ENCODE data around the gene TFR2. TPM values are rescaled to one million over a fixed set of nuclear protein-coding genes. Genes with fewer than 3 reads are reported as not detected.

The TFR2 gene
- total RNA-seq, 2 experiments from 2014 or later, result 13.1 to 14.5 TPM

DNA sequence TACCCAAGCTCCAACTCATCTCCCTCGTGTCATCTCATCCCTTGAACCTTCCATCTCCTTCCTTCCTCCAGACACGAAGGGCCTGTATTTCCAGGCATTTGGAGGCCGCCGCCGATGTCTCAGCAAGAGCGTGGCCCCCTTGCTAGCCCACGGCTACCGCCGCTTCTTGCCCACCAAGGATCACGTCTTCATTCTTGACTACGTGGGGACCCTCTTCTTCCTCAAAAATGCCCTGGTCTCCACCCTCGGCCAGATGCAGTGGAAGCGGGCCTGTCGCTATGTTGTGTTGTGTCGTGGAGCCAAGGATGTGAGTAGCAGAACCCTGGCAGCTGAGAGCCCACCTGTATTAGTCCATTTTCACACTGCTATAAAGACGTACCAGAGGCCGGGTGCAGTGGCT, 49.8 kb downstream of the TFR2 start:
- CTCF ChIA-PET, result no interaction called here

GRCh38 chr7:100590077-100590737, 51.1 kb downstream of the TFR2 start:
- Mint-ChIP-seq H3K27ac (no peak overlapping the region), H3K36me3 (ENCODE audit: low read depth) (peaks cover 3% of the 10 kb centered on the region), H3K27me3 (ENCODE audit: low read depth) (peaks cover 10% of the 10 kb centered on the region), H3K4me3 (no peak overlapping the region), H3K4me1 (ENCODE audit: low read depth) (peaks cover 8% of the 10 kb centered on the region), H3K9me3 (ENCODE audit: insufficient read depth) (no peaks in the 10 kb centered on the region)
- ATAC-seq (no peak), DNase-seq (no peak)
- CTCF ChIA-PET, result interaction anchor here (1.1 to 7.9 kb wide), 2 partner anchors 26 to 30 kb away, joined by 4 to 57 read pairs; no protein-coding TSS in a partner anchor
- POLR2A ChIA-PET, result interaction anchor here (1.0 to 1.3 kb wide), 2 partner anchors 22 to 36 kb away, joined by 3 to 4 read pairs; partner anchors contain the start of gene MOSPD3

More for the DNA sequence above, 49.8 kb downstream of the TFR2 start:
- DNase-seq (no peak), ATAC-seq (no peak)
- POLR2A ChIA-PET, result no interaction called here
- Mint-ChIP-seq H3K27me3 (ENCODE audit: low read depth) (peaks cover 10% of the 10 kb centered on the region), H3K36me3 (ENCODE audit: low read depth) (no peaks in the 10 kb centered on the region), H3K27ac (no peak overlapping the region), H3K4me1 (ENCODE audit: low read depth) (peaks cover 10% of the 10 kb centered on the region), H3K4me3 (no peak overlapping the region), H3K9me3 (ENCODE audit: insufficient read depth) (no peaks in the 10 kb centered on the region)

DNA sequence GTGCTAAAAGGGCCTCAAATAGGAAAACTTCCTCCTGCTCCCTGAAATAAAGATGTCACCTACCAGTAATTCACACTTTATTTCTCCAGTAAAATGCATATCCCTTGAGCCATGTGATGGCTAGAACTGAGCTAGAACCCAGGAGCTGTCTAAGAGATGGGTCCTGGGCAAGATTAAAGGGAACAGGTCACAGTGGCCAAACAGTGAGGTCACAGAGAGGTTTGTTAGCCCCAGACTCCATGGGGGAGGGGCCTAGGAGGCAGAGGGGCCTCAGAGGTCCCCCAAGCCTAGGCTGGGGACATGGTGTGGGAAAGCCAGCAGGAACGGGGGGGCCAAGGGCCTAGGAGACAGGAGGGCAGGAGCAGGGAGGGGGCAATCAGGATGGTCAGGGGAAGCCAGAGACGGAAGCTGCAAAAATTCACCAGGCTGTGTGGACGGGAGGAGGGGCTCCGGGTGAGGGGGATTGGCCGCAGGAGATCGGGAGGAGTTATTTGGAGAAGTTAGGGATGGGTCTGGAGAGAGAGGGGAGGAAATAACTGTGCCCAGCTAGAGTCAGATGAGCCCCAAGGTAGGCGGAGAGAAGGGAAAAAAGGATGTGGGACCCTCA, 51.9 kb downstream of the TFR2 start:
- peaks cover 3% of the 10 kb centered on the region for H3K36me3 Mint-ChIP-seq (ENCODE audit: low read depth)
- no peak overlapping the region for H3K4me3 Mint-ChIP-seq
- DNase-seq, result no peak
- H3K27ac Mint-ChIP-seq, result no peak overlapping the region
- ChIA-PET CTCF (interaction anchor here (0.8 to 7.9 kb wide), 12 partner anchors 9 to 116 kb away, joined by 3 to 57 read pairs (median 4); partner anchors contain the start of gene POP7), POLR2A (interaction anchor here (1.0 to 1.3 kb wide), 2 partner anchors 23 to 37 kb away, joined by 3 to 4 read pairs; partner anchors contain the start of gene MOSPD3)
- no peak for ATAC-seq
- no peaks in the 10 kb centered on the region for H3K9me3 Mint-ChIP-seq (ENCODE audit: insufficient read depth)
- H3K4me1 Mint-ChIP-seq (ENCODE audit: low read depth), result peaks cover 8% of the 10 kb centered on the region
- H3K27me3 Mint-ChIP-seq (ENCODE audit: low read depth), result peaks cover 10% of the 10 kb centered on the region

DNA sequence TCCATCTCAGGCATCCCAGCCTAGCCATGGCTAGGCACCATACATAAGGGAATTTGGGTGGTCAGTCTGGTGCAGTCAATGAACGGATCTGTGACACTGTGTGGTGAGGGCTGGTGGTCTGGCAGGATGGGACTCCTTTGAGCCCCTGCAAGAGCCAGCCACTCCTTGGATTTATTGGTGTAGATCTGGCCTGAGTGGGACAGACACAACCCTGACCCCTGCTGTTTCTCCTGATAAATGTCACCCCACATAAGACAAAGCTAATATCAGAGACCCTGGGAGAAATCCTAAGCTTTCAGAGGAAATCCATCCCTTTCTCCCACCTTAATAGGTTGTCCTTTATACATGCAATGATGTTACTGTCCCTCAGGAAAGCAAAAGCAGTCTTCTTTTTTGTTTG, 52.9 kb downstream of the TFR2 start:
- H3K4me3 Mint-ChIP-seq, result peak overlapping the region; percentile 24
- ATAC-seq (no peak), DNase-seq (no peak)
- peaks cover 14% of the 10 kb centered on the region for H3K4me1 Mint-ChIP-seq (ENCODE audit: low read depth)
- H3K27ac Mint-ChIP-seq, result no peak overlapping the region
- peaks cover 7% of the 10 kb centered on the region for H3K36me3 Mint-ChIP-seq (ENCODE audit: low read depth)
- ChIA-PET CTCF (interaction anchor here (0.8 to 7.9 kb wide), 17 partner anchors 8 to 119 kb away, joined by 3 to 57 read pairs (median 4); partner anchors contain the start of gene POP7), POLR2A (interaction anchor here (1.0 kb wide), 1 partner anchor 138 kb away, joined by 3 read pairs; no protein-coding TSS in a partner anchor)
- peaks cover 10% of the 10 kb centered on the region for H3K27me3 Mint-ChIP-seq (ENCODE audit: low read depth)
- no peaks in the 10 kb centered on the region for H3K9me3 Mint-ChIP-seq (ENCODE audit: insufficient read depth)

GRCh38 chr7:100586266-100587025, 54.9 kb downstream of the TFR2 start, which contains the start of gene FBXO24:
TSS of gene FBXO24 (plus strand) at chr7:100586328. CDS start at chr7:100586626, 298 bp downstream.
- ChIA-PET POLR2A (interaction anchor here (0.5 to 3.6 kb wide), 29 partner anchors 8 to 632 kb away, joined by 3 to 18 read pairs (median 4); partner anchors contain the start of genes AGFG2, GNB2, MEPCE and MOSPD3), CTCF (interaction anchor here (0.6 to 7.9 kb wide), 26 partner anchors 8 to 266 kb away, joined by 3 to 57 read pairs (median 4); partner anchors contain the start of genes AGFG2, MOSPD3, POP7 and SLC12A9)
- DNase-seq (peak; percentile 100), ATAC-seq (peak; percentile 87)
- Mint-ChIP-seq H3K27me3 (ENCODE audit: low read depth) (peaks cover 10% of the 10 kb centered on the region), H3K36me3 (ENCODE audit: low read depth) (peaks cover 19% of the 10 kb centered on the region), H3K27ac (peak within 1 kb of the TSS; percentile 98), H3K4me3 (peak within 1 kb of the TSS; percentile 93), H3K9me3 (ENCODE audit: insufficient read depth) (no peaks in the 10 kb centered on the region), H3K4me1 (ENCODE audit: low read depth) (peaks cover 26% of the 10 kb centered on the region)

DNA sequence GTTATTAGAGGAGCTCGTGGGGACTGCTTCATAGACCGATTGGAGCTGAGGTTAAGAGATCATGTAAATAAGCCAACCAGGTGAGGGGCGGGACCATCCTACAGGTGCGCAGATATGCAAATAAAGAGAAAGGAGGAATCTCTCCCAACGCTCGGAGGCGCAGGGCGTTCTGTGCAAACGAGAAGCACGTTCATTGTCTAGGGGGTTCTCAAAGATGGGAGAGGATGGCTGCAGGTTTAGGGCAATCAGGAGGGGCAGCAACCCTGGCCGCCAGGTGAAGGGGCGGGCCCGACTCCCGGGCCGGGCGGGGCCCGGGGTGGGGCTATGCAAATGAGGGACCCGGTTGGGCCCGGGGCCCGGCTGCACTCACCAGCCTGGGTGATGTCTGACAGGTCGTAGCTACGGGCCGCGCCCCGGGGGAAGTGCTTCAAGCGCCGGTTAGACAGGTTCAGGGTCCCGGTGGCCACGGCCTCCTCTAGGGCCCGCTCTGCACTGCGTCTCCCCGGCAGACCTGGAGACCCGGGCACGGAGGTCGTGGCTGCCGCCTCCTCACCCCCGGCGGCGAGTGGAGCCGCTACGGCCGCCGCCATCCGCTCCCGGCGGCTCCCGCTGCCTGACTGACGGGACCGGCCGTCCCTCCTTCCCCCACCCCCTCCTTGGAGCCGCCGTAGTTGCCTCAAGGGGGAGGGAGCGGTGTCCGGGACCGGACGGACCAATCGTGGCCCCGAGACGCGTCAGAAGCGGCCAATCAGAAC, 55.7 kb downstream of the TFR2 start, which contains the start of gene LRCH4:
Gene LRCH4, minus strand, starts transcription at position 619 of the 755 bp plus-strand sequence. Its CDS starts 29 bp downstream, at position 590.
- CTCF ChIA-PET, result interaction anchor here (0.6 to 7.9 kb wide), 28 partner anchors 9 to 214 kb away, joined by 3 to 57 read pairs (median 4); partner anchors contain the start of genes AGFG2, MOSPD3 and POP7
- H3K9me3 Mint-ChIP-seq (ENCODE audit: insufficient read depth), result no peaks in the 10 kb centered on the region
- H3K4me1 Mint-ChIP-seq (ENCODE audit: low read depth), result peaks cover 26% of the 10 kb centered on the region
- peak within 1 kb of the TSS; percentile 93 for H3K4me3 Mint-ChIP-seq
- peak; percentile 70 for DNase-seq
- H3K27ac Mint-ChIP-seq, result peak within 1 kb of the TSS; percentile 98
- H3K27me3 Mint-ChIP-seq (ENCODE audit: low read depth), result peaks cover 10% of the 10 kb centered on the region
- peaks cover 19% of the 10 kb centered on the region for H3K36me3 Mint-ChIP-seq (ENCODE audit: low read depth)
- ATAC-seq, result peak; percentile 22
- POLR2A ChIA-PET, result interaction anchor here (0.5 to 3.6 kb wide), 33 partner anchors 9 to 289 kb away, joined by 3 to 18 read pairs (median 5); partner anchors contain the start of genes AGFG2, GNB2, MEPCE and MOSPD3

DNA sequence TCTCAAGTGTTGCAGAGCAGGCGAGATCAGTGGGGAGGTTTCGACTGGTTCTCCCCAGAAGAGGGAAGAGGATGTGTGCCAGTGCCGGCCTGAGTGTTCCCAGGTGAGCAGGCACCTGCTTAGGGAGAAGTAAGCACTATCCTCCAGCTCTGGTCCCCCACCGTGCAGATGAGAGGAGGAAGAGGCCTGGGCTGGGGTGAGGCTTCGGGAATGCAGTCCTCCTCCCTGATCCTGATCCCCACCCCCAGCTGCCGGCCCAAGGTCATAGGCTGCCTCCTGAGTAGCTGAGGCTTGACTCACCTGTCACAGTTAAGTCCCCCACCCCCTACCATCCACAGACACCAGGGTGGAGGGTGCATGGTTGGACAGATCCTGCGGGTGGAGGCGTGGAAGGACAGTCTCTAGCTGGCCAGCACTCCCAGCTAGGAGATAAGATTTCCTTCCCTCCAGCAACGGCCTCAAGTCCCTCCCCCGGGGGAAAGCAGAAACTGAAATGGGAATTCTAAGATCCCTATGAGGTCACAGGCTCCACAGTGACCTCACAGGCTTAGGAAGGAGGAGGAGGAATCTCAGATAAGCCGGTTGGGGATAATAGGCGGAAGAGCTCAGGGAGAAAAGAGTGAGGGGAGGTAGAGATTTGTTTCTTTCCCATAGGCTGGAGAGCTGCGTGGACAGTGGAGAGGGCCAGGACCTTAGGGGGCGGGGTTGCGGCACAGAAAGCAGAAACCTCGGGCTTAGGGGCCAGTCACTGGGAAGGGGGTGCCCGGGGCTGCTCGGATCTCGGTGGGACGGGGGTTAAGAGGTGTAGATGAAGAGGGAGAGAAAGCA, 56.5 kb downstream of the TFR2 start:
- peak overlapping the region; percentile 93 for H3K4me3 Mint-ChIP-seq
- CTCF ChIA-PET, result interaction anchor here (1.2 to 7.9 kb wide), 12 partner anchors 16 to 121 kb away, joined by 3 to 57 read pairs (median 7); partner anchors contain the start of gene POP7

DNA sequence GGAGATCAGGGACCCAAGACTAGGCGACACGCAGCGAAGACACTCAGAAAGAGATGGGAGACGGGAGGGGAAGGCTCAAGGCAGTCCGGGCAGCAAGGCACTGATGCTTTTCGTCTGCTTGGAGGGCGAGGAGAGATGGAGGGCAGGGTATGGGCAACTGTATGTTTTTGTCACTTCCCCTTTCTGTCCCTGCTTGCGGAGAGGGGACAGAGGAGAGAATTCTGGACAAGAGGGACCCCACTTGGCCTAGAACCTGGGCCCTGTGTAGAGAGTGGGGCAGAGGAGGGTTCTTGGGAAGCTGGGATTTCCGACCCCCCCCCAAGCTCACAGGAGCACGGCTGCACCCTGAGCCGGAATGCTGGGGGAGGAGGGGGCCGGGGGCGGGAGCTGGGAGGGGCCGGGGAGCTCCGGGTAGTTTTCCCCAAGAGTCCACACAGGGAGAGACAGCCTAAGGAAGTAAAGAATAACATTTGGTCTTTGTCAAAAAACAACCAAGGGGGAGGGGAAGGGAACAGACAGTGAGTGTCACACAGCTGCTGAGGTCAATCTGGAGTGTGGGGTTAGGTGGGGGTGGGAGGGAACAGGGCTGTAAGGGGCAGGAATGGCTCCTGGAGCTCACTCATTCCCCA, 57.2 kb downstream of the TFR2 start:
- Mint-ChIP-seq H3K36me3 (ENCODE audit: low read depth) (peaks cover 19% of the 10 kb centered on the region), H3K27ac (peak overlapping the region; percentile 98), H3K9me3 (ENCODE audit: insufficient read depth) (no peaks in the 10 kb centered on the region), H3K4me3 (peak overlapping the region; percentile 93), H3K27me3 (ENCODE audit: low read depth) (peaks cover 2% of the 10 kb centered on the region), H3K4me1 (ENCODE audit: low read depth) (peaks cover 26% of the 10 kb centered on the region)
- ATAC-seq (no peak), DNase-seq (no peak)
- POLR2A ChIA-PET, result interaction anchor here (0.6 to 3.6 kb wide), 14 partner anchors 13 to 303 kb away, joined by 3 to 18 read pairs (median 5); partner anchors contain the start of genes GNB2, MEPCE, MOSPD3 and PCOLCE
- CTCF ChIA-PET, result interaction anchor here (0.6 to 7.9 kb wide), 14 partner anchors 15 to 244 kb away, joined by 3 to 57 read pairs (median 4); partner anchors contain the start of gene POP7

More for the DNA sequence above, 56.5 kb downstream of the TFR2 start:
- no peak for DNase-seq
- H3K27me3 Mint-ChIP-seq (ENCODE audit: low read depth), result peaks cover 4% of the 10 kb centered on the region
- no peaks in the 10 kb centered on the region for H3K9me3 Mint-ChIP-seq (ENCODE audit: insufficient read depth)
- peaks cover 19% of the 10 kb centered on the region for H3K36me3 Mint-ChIP-seq (ENCODE audit: low read depth)
- POLR2A ChIA-PET, result interaction anchor here (0.7 to 3.6 kb wide), 21 partner anchors 10 to 302 kb away, joined by 3 to 18 read pairs (median 5); partner anchors contain the start of genes GNB2, MEPCE, MOSPD3 and PCOLCE
- H3K4me1 Mint-ChIP-seq (ENCODE audit: low read depth), result peaks cover 26% of the 10 kb centered on the region
- no peak for ATAC-seq
- peak overlapping the region; percentile 98 for H3K27ac Mint-ChIP-seq

All from activated CD8-positive, alpha-beta T cell treated with anti-CD3 and anti-CD28 coated beads, Interleukin-2, amount 10 ng/mL, durations not matched to agents 7 days and 5 days (primary cell).